RWPE1 (cell line): Measurements from ENCODE around the gene GDAP1L1.
A peak's percentile ranks its signal among the peaks of the same experiment; 100 is the strongest.

Source experiments
- CTCF ChIA-PET: fragments of 350-600 bp; sonication (Branson Sonifier 250); formaldehyde crosslinking; extraction: SDS; loops from one replicate; lab custom pipeline; 2021; lab: Yijun Ruan, JAX
- POLR2A ChIA-PET: fragments of 400-600 bp; formaldehyde crosslinking; extraction: SDS; loops from one replicate; lab custom pipeline; 2020; ENCODE audit warnings: antibody characterized with exemption; ENCODE audit not compliant: low non-redundant PET; lab: Yijun Ruan, JAX
- DNase-seq: peaks from one replicate; pipeline ENCODE4 v3.0.0; 2012; ENCODE audit warnings: low spot score
- H3K27ac ChIP-seq: fragments of 450-650 bp; 2 replicates; pipeline ENCODE4 v1.5.1; 2017
- TF ChIP-seq, protein P1 (sequence below): fragments of 450-650 bp; conservative IDR thresholded peaks from 2 replicates; pipeline ENCODE4 v1.5.1; 2017; ENCODE audit warnings: low read depth, mild to moderate bottlenecking

GDAP1L1 gene

DNA sequence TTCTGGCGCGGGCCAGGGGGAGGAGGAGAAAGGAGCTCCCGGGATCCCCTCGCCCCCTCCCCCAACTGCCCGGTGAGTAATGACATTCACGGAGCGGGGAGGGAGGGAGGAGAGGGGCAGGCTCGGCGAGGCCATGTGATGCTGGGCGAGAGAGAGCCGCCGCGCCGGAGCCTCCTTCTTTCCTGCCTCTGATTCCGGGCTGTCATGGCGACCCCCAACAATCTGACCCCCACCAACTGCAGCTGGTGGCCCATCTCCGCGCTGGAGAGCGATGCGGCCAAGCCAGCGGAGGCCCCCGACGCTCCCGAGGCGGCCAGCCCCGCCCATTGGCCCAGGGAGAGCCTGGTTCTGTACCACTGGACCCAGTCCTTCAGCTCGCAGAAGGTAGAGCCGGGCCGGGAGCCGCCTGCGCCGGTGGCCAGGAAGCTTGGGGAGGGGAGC, at the start of gene GDAP1L1:
Gene GDAP1L1, plus strand, starts transcription at position 178 of the 441 bp plus-strand sequence. Its CDS starts 27 bp downstream, at position 205.
- no peak within 1 kb of the TSS for H3K27ac ChIP-seq
- TF ChIP-seq, protein P1, sequence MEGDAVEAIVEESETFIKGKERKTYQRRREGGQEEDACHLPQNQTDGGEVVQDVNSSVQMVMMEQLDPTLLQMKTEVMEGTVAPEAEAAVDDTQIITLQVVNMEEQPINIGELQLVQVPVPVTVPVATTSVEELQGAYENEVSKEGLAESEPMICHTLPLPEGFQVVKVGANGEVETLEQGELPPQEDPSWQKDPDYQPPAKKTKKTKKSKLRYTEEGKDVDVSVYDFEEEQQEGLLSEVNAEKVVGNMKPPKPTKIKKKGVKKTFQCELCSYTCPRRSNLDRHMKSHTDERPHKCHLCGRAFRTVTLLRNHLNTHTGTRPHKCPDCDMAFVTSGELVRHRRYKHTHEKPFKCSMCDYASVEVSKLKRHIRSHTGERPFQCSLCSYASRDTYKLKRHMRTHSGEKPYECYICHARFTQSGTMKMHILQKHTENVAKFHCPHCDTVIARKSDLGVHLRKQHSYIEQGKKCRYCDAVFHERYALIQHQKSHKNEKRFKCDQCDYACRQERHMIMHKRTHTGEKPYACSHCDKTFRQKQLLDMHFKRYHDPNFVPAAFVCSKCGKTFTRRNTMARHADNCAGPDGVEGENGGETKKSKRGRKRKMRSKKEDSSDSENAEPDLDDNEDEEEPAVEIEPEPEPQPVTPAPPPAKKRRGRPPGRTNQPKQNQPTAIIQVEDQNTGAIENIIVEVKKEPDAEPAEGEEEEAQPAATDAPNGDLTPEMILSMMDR = no peak
- ChIA-PET POLR2A (no interaction called here), CTCF (interaction anchor here (0.7 kb wide), 1 partner anchor 29 kb away, joined by 3 read pairs; no protein-coding TSS in a partner anchor)
- DNase-seq = no peak

DNA sequence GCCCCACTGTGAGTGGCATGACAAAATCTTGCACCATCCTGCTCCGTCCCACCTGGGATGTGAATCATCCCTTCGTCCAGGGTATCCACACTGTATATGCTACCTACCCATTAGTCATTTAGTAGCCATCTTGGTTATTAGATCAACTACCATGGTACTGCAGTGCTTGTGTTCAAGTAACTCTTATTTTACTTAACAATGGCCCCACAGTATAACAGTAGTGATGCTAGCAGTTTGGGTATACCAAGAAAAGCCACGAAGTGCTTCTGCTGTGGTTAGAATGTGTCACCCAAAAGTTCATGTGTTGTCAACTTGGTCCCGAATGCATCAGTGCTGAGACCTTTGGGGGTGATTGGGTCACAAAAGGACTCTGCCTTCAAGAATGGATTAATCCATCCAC, 48.2 kb upstream of the GDAP1L1 start:
- TF ChIP-seq, protein P1 = no peak
- H3K27ac ChIP-seq = no peak overlapping the region
- ChIA-PET POLR2A (no interaction called here), CTCF (interaction anchor here (1.4 kb wide), 1 partner anchor 83 kb away, joined by 4 read pairs; no protein-coding TSS in a partner anchor)
- DNase-seq = no peak

DNA sequence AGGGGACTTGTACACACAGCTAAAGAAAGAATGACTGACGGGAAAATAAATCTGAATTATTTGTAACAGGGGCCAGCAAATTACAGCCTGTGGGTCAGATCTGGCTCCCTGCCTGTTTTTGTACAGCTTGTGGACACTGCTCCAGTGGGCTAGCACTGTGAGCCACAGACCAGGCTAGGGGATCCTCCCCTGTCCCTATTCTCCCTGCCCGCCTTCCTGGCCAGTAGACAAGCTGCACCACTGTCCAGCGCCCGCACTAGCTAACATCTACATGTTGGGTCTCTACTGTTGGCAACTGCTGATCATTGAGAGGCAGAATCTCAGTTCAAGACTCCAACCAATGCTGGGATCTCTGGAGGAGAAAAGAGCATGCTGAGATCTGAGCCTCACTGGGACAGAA, 47.2 kb upstream of the GDAP1L1 start:
- peak overlapping the region; percentile 22 for H3K27ac ChIP-seq
- no peak for DNase-seq
- POLR2A ChIA-PET = no interaction called here
- CTCF ChIA-PET = no interaction called here
- TF ChIP-seq, protein P1 = no peak

DNA sequence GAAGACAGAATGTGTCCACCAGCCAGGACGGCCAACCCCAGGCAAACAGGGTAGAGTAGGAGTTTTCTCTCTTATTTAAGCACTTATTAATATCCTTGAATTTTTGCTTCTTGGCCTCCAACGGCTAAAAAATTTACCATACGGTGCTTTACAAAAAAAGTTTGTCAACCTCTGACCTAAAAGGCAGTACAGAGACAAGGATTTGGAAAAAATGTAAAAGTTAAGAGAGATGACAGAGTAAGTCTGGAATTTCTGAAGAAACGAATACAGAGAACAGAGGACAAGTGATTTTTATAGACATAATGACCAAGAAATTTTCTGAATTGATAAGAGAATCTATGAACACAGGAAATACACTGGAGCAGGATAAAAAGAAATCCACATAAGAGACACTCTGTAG, 46.7 kb upstream of the GDAP1L1 start:
- no peak for DNase-seq
- ChIA-PET POLR2A (no interaction called here), CTCF (no interaction called here)
- H3K27ac ChIP-seq = peak overlapping the region; percentile 22
- TF ChIP-seq, protein P1 = no peak

DNA sequence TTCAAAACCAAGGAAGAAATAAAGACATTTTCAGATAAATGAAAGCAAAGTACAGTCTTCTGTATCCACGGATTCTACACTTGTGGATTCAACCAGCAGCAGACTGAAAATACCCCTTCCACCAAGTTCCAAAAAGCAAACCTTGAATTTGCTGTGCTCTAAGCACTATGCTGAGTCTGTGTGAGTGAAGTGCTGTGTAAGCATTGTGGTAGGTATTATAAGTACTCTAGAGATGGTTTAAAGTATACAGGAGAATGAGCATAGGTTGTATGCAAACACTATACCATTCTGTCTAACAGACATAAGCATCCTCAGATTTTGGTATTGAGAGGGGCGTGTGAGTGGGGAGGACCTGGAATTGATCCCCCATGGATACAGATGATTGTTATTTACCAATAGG, 46.1 kb upstream of the GDAP1L1 start:
- CTCF ChIA-PET = no interaction called here
- H3K27ac ChIP-seq = no peak overlapping the region
- TF ChIP-seq, protein P1 = no peak
- POLR2A ChIA-PET = no interaction called here
- no peak for DNase-seq

DNA sequence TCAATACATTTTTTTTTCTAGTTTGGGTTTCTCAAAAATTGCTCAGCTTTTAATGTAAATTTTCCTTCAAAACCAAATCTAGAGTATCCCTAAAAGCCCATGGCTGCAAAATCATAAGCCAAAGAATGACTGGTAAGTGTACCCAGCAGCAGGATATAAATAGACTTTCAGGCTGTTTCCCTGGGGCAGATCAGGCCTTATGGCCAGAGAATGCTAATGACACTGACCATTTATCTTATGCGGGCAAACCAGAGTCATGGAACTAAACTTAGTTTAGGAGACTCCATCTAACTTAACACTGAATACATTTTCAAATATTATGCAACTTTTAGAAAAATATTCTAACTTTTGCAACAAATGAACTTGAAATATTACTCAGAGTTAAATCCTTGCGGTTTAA, 43.9 kb upstream of the GDAP1L1 start:
- POLR2A ChIA-PET = no interaction called here
- CTCF ChIA-PET = interaction anchor here (0.6 to 1.0 kb wide), 4 partner anchors 8 to 1634 kb away, joined by 3 to 5 read pairs (median 4); no protein-coding TSS in a partner anchor
- TF ChIP-seq, protein P1 = no peak
- DNase-seq = no peak
- H3K27ac ChIP-seq = no peak overlapping the region
